Aorta (tissue), 5 donors: ENCODE data around the gene HHLA2. TPM values are rescaled to one million over a fixed set of nuclear protein-coding genes. Genes with fewer than 3 reads are reported as not detected.

ENCODE experiments used
- ATAC-seq: fragments of 200-7000 bp; cut with Tn5 transposase; one replicate; pipeline ENCODE4 v1.9.1; 2022; ENCODE audit warnings: moderate library complexity; ENCODE audit not compliant: low FRiP score
- DNase-seq, 2 donors: peaks; one replicate each; pipeline ENCODE4 v3.0.0-alpha.2; 2020
- H3K27ac ChIP-seq, 2 donors: one replicate each; pipeline ENCODE4 v1.5.1; 2013; ENCODE audit warnings: low read length in 2 of 2, mild to moderate bottlenecking in 2 of 2, moderate library complexity in 2 of 2, control low read depth in 1 of 2, inconsistent platforms in 1 of 2, low read depth in 1 of 2
- H3K27me3 ChIP-seq, 2 donors: one replicate each; pipeline ENCODE4 v1.6.1; 2013; ENCODE audit warnings: control low read depth in 1 of 2, low read length in 1 of 2, mild to moderate bottlenecking in 1 of 2, moderate library complexity in 1 of 2; ENCODE audit not compliant: insufficient read depth in 2 of 2, control insufficient read depth in 1 of 2
- H3K36me3 ChIP-seq, 2 donors: one replicate each; pipeline ENCODE4 v1.6.1; 2013; ENCODE audit warnings: control low read depth in 1 of 2, low read length in 1 of 2, mild to moderate bottlenecking in 1 of 2; ENCODE audit not compliant: insufficient read depth in 2 of 2, control insufficient read depth in 1 of 2
- H3K4me1 ChIP-seq, 2 donors: one replicate each; pipeline ENCODE4 v1.6.1; 2013; ENCODE audit warnings: low read length in 2 of 2, control low read depth in 1 of 2, mild to moderate bottlenecking in 1 of 2, moderate library complexity in 1 of 2; ENCODE audit not compliant: insufficient read depth in 2 of 2, control insufficient read depth in 1 of 2
- H3K4me3 ChIP-seq, 2 donors: one replicate each; pipeline ENCODE4 v1.5.1; 2013; ENCODE audit warnings: low read length in 2 of 2, control low read depth in 1 of 2, mild to moderate bottlenecking in 1 of 2
- H3K9me3 ChIP-seq: one replicate; pipeline ENCODE4 v1.6.1; 2013; ENCODE audit warnings: mild to moderate bottlenecking, low read length; ENCODE audit not compliant: control insufficient read depth
- WGBS, 2 donors: extraction: QIAGEN DNeasy Blood & Tissue Kit; methylation state at CpG; one replicate each; pipeline ENCODE4 v1.1.7; 2013; 5-methylcytosine and 5-hydroxymethylcytosine counted together
- intact Hi-C, 2 donors: fragments of 100-400 bp; cut with DNase I; formaldehyde crosslinking; loops; one replicate each; pipeline versions ENCODE4 v1.14.2 to v1.15.0; 2022
- polyA plus RNA-seq, 2 donors: library from polyadenylated mRNA; stranded (reverse); fragments of 200-250 nt; gene quantifications; one replicate each; pipeline ENCODE4 v1.2.3, GENCODE V29; 2013
- total RNA-seq, 2 donors: library from RNA; stranded (reverse); fragmentation: NEBNext Ultra II Directional; extraction: Animal tissue kit (Norgen Biotek cat#: 25700); gene quantifications; one replicate each; pipeline ENCODE4 v1.2.1, GENCODE V29; 2021
- donor health status: healthy with polysubstance abuse.
- donor health status: Bipolar disorder and iron deficiency.
- donor health status: DM: no; HTN: no; CAD: no.
- donor health status: DM: no; HTN: no; CAD: no.
- donor health status: DM: yes; HTN: yes; CAD: no.

HHLA2 gene
- total and polyA plus RNA-seq, 4 donors: 0.64 to 10.6 TPM; not detected in 2

DNA sequence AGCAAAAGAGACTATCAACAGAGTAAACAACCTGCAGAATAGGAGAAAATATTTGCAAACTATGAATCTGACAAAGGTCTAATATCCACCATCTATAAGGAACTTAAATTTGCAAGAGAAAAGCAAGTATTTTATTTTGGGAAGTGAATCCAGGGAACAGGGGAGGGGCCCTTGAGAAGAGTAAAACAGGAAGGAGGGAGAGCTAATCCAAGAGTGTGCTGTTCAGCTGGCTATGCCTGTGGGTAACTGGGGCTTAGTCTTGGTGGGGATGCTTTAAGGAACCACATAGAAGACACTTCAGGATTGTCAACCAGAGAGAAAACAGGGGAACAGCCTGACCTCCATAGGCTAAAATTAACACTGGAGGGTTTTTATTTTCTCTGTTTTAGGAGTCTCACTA, 3.9 kb upstream of the HHLA2 start:
- Histone ChIP-seq H3K9me3 (no peaks in the 10 kb centered on the region), H3K36me3 (no peaks in the 10 kb centered on the region), H3K4me3 (no peak overlapping the region), H3K27ac (no peak overlapping the region), H3K27me3 (peaks cover 0 to 2% of the 10 kb centered on the region in 2 donors), H3K4me1 (no peaks in the 10 kb centered on the region)
- no peak for DNase-seq
- no peak for ATAC-seq
- intact Hi-C loops: no loop called here

DNA sequence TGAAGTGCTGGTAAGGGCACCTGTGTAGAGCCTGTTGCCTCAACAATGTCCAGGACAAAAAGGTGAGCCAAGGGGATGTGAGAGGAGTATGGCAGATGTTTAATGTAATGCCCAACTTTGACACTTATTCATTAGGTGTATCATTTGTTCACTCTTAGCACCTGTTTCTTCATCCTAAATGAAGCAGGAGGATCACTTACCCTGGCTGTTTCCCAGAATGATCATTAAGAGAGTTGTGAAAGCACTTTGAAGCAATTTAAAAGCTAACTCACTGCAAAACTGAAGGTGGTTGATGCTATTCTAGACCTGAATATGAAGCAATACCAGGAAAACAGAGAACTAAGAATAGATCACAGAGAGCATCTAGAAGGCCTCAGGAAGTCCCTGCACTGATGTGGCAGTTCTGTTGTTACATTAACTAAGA, 3.4 kb upstream of the HHLA2 start:
- H3K4me3 ChIP-seq: no peak overlapping the region
- ATAC-seq (no peak), DNase-seq (no peak)
- H3K27ac ChIP-seq: no peak overlapping the region
- peaks cover 0 to 2% of the 10 kb centered on the region in 2 donors for H3K27me3 ChIP-seq
- H3K9me3 ChIP-seq: no peaks in the 10 kb centered on the region
- no peaks in the 10 kb centered on the region for H3K4me1 ChIP-seq
- intact Hi-C loops: no loop called here
- no peaks in the 10 kb centered on the region for H3K36me3 ChIP-seq

DNA sequence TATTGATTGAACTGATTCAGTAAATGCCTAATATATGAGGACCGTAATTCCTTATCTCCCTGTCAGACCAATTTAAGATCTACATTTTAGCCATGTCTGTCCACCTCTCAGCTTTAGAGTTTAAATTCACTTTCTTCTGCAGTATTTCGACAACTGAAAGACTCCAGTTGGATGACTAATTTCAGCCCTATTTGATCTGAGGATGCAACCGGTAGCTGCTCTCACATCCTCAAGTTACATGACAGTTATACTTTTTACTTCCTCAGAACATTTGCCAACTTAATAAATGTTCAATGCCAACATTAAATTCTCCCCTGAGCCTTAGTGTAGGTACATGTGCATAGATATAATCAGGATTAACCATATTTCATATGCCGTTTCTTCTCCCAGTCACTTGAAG, 2.5 kb upstream of the HHLA2 start:
- intact Hi-C loops: no loop called here
- no peak for ATAC-seq
- Histone ChIP-seq H3K4me3 (no peak overlapping the region), H3K4me1 (no peaks in the 10 kb centered on the region), H3K36me3 (no peaks in the 10 kb centered on the region), H3K27ac (no peak overlapping the region), H3K27me3 (peaks cover 0 to 2% of the 10 kb centered on the region in 2 donors), H3K9me3 (no peaks in the 10 kb centered on the region)
- WGBS, 2 donors: 94% methylated on average over 4 of the region's 4 CpGs
- no peak for DNase-seq

DNA sequence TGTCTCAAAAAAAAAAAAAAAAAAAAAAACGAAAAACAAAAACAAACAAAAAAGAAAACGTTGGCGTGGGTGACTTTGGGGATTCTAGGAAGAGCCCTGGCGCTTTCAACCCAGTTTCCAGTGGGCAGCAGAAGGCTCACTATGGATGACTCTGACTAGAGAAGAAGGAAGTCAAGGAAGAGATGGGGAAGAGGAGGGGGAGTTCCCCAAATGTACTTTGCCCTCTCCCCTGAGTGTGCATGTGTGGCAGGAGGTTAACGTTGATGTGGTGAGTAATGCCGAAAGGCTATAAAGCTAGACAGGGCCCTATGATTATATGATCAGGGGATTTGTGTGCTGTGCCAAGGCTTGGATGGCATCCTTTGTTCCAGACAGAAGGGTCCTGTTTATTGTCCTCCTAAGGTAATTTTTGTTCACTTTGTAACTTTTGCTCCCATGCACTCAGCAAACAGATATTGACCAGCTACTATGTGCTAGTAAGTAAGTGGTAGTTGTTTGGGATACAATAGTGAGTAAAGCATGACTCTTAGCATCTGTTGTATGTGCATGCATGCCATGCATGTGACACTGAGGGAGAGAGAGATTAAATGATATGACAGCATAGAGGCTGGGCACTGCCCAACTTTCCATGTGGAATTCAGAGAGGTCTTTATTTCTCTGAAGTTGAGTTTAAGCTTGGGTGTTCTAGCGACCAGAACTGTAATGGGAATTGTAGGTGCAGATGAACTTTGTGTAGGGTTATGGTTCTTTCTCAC, 750 bp upstream of the HHLA2 start:
- no peak for DNase-seq
- intact Hi-C loops: no loop called here
- ATAC-seq: no peak
- no peak overlapping the region for H3K4me3 ChIP-seq
- WGBS, 2 donors: 88 to 90% methylated on average over 6 to 7 of the region's 7 CpGs
- no peaks in the 10 kb centered on the region for H3K36me3 ChIP-seq
- H3K27me3 ChIP-seq: peaks cover 0 to 2% of the 10 kb centered on the region in 2 donors
- H3K9me3 ChIP-seq: no peaks in the 10 kb centered on the region
- no peaks in the 10 kb centered on the region for H3K4me1 ChIP-seq
- H3K27ac ChIP-seq: no peak overlapping the region

DNA sequence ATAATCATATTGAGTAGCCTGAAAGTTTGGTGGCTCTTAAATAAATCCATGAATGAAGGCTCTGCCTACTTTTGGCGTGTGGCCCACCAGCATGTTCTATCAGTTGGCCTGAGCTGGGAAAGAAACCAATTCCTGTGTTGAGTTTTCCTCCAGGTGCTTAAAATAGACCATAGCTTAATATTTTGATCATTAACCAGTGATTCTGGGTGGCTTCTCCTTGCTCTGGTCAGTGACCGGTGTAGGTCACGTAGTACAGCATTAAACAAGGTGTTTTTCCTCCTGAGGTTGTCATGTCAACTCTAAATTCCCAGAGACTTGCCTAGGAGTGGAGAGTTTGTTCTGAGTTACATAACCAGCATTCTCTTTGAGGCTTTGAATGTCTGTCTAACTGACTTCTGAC, 1.3 kb downstream of the HHLA2 start:
- Histone ChIP-seq H3K9me3 (no peaks in the 10 kb centered on the region), H3K4me1 (no peaks in the 10 kb centered on the region), H3K27ac (no peak overlapping the region), H3K36me3 (no peaks in the 10 kb centered on the region), H3K27me3 (peaks cover 0 to 2% of the 10 kb centered on the region in 2 donors), H3K4me3 (no peak overlapping the region)
- 17 to 18% methylated on average over 3 of the region's 3 CpGs for WGBS, 2 donors
- ATAC-seq: no peak
- no peak for DNase-seq
- intact Hi-C loops: no loop called here

DNA sequence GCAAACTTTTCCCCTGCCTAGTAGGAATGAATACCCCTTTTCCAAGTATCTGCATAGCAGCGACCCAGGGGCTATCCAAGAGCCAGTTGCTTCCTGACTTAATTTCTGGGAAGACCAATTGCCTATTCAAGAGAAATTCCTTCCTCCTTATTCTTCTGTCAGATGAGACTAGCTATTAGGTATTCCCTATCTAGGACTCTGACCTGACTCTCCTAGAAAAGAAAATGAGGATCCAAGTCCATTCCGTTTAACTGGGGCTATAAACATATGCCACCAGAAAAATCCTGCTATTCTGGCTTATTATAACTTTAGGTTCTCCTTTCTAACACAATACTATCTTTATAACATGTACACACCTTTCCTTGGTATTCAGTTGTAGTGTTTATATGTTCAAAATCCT, 1.7 kb downstream of the HHLA2 start:
- Histone ChIP-seq H3K36me3 (no peaks in the 10 kb centered on the region), H3K27ac (no peak overlapping the region), H3K9me3 (no peaks in the 10 kb centered on the region), H3K4me3 (no peak overlapping the region), H3K4me1 (no peaks in the 10 kb centered on the region), H3K27me3 (peaks cover 0 to 2% of the 10 kb centered on the region in 2 donors)
- WGBS, 2 donors: 60 to 64% methylated on average over 2 of the region's 2 CpGs
- DNase-seq: no peak
- ATAC-seq: no peak
- intact Hi-C loops: no loop called here

DNA sequence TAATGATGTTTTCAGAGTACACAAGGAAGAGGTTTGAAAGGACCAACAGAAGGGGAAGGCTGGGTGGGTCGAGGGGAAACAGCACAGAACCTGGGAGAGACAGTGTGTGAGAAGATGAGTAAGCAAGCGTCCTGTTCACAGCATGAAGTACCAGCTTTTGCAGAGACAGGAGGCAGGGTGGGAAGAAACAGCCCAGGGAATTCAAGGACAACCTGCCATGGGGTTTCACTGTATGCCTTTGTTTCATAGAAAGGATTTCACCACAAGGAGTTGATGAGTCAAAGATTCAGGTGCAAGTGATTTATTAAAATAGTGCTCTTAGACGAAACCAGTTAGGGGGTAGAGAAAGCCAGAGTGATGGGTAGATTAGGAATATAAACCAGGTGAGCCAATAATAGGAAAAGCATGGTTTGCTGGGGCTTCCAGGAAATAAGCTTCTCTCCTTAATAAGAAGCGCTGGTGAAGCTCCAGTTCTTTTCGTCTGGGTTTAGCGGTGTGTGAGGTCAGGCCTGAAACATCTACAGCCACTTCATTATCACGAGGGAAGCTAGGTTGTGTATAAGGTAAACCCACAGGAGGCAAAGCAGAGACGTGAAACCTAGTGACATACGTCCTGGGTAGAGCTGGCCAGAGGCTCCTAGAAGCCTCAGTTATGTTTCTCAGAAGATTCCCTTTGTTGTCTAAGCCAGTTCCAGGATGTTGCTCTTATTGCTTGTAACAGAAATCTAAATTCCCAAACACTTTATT, 3.9 kb downstream of the HHLA2 start:
- no peak overlapping the region for H3K4me3 ChIP-seq
- H3K9me3 ChIP-seq: no peaks in the 10 kb centered on the region
- no peaks in the 10 kb centered on the region for H3K4me1 ChIP-seq
- 80 to 82% methylated on average over 9 of the region's 9 CpGs for WGBS, 2 donors
- intact Hi-C loops: no loop called here
- no peak for ATAC-seq
- no peak for DNase-seq
- no peak overlapping the region for H3K27ac ChIP-seq
- H3K36me3 ChIP-seq: no peaks in the 10 kb centered on the region
- H3K27me3 ChIP-seq: peaks cover 0 to 2% of the 10 kb centered on the region in 2 donors

DNA sequence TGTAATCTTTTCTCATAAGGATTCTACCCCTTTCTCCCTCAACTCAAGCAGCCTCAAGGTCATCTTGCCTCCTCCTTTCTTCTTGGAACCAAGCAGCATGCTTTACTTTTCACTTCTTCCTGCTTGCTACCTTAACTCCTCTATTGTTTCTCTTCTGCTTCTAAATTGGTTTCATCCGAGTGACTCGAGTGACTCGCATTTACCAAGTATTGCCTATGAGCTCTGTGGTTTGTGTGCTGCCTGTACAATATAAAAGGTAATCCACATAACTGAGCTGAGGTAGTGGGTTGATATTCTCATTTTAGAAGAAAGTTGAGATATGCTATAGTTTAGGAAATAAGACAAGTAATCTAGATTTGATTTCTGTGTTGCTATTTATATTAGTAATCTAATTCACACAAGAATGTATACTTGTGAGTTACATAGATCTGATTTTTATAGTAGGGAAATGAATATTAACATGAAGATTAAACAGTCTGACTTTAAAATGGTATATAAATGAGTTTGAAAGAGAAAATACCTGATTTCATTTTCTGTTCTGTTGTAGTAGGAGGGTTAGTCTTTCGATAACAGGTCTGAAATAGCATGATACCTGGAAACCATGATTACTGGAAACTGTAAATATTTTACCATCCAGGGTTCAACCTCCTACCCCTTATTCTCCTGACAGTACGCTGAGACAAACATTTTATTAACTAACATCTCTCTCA, 5.5 kb downstream of the HHLA2 start:
- no peaks in the 10 kb centered on the region for H3K9me3 ChIP-seq
- no peaks in the 10 kb centered on the region for H3K36me3 ChIP-seq
- intact Hi-C loops: no loop called here
- no peaks in the 10 kb centered on the region for H3K27me3 ChIP-seq
- H3K4me3 ChIP-seq: no peak overlapping the region
- no peak overlapping the region for H3K27ac ChIP-seq
- ATAC-seq (no peak), DNase-seq (no peak)
- WGBS, 2 donors: 82 to 85% methylated on average over 5 of the region's 5 CpGs
- H3K4me1 ChIP-seq: no peaks in the 10 kb centered on the region
